ENCODE data around the gene USP40. TPM values are rescaled to one million over a fixed set of nuclear protein-coding genes. Genes with fewer than 3 reads are reported as not detected.

USP40 gene
- total and polyA plus RNA-seq, 4 donors: 29.4 to 40.2 (median 32.2) TPM

DNA sequence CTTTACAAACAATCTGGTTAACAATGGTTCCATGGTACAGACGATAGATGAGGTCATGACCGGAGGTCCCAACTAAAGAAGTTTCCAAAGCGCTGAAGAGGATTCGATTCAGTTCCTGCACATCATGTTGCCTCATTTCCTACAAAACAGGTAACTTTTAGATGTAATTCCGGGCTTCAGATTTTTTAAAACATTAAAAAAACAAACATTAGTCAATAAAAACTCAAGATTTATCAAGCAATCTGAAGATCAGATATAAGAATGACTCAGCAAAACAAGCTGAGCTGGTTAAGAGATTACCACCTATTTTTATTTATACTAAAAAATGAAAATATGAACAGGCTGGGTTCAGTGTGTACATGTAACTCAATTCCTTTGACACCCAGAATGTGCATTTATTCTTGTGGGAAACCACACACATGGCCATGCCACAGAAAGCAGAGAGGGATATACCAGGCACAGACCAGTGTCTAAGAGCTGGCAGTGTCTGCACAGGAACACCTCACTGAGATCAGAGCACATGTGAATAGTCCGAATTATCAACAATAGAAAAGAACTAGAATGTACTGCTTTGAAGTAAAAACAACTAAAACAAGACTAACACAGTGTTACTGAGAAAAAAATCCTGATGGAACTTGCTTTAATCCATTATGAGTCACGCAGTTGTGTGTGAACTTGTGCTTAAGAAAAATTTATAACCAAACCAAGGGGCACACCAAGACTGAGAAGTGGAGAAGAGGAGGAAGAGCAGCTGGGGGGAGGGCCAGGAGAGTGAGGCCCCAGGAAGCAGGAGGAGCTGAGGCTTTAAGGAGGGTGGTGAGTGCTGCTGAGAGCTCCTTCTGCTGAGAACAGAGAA is 9.5 kb downstream of the USP40 start:
- WGBS (ENCODE audit: insufficient coverage): 100% methylated on average over 3 of the region's 7 CpGs
- Histone ChIP-seq H3K27ac (ENCODE audit: low read depth, low read length) (no peak overlapping the region), H3K36me3 (ENCODE audit: control insufficient read depth, insufficient read depth, low read length) (peaks cover 13% of the 10 kb centered on the region), H3K27me3 (ENCODE audit: control insufficient read depth, insufficient read depth, low read length) (no peaks in the 10 kb centered on the region), H3K4me1 (ENCODE audit: control insufficient read depth, insufficient read depth, low read length) (no peaks in the 10 kb centered on the region), H3K9me3 (ENCODE audit: control insufficient read depth, insufficient read depth, low read length) (no peaks in the 10 kb centered on the region), H3K4me3 (ENCODE audit: low read depth, low read length) (no peak overlapping the region)
- DNase-seq (ENCODE audit: low read depth in 4 of 6, low spot score in 6 of 6): no peak

DNA sequence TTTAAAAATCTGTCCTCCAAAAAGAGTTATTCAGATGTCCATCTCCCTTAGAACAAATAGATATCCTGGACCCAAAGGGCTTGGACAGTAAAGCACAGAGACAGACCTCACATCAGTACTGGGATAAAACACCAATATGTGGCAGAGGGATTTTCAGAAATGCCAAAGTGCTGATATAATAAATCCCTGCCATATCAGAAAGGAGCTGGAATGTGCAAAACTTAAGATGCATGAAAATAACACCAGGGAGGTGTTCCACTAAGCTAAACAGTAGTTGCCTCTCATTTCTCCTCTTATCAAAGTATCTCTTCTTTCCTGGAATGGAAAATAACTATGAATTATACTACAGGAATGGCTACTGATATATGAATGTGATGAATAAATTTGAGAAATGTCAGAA is 13.2 kb downstream of the USP40 start:
- no peaks in the 10 kb centered on the region for H3K4me1 ChIP-seq (ENCODE audit: control insufficient read depth, insufficient read depth, low read length)
- H3K4me3 ChIP-seq (ENCODE audit: low read depth, low read length): no peak overlapping the region
- no peak for DNase-seq (ENCODE audit: low read depth in 4 of 6, low spot score in 6 of 6)
- H3K27ac ChIP-seq (ENCODE audit: low read depth, low read length): no peak overlapping the region
- H3K27me3 ChIP-seq (ENCODE audit: control insufficient read depth, insufficient read depth, low read length): no peaks in the 10 kb centered on the region
- H3K9me3 ChIP-seq (ENCODE audit: control insufficient read depth, insufficient read depth, low read length): no peaks in the 10 kb centered on the region
- peaks cover 13% of the 10 kb centered on the region for H3K36me3 ChIP-seq (ENCODE audit: control insufficient read depth, insufficient read depth, low read length)

GRCh38 chr2:233551491-233551890 is 15.1 kb downstream of the USP40 start:
- no peaks in the 10 kb centered on the region for H3K9me3 ChIP-seq (ENCODE audit: control insufficient read depth, insufficient read depth, low read length)
- no peak overlapping the region for H3K27ac ChIP-seq (ENCODE audit: low read depth, low read length)
- H3K4me1 ChIP-seq (ENCODE audit: control insufficient read depth, insufficient read depth, low read length): no peaks in the 10 kb centered on the region
- peaks cover 6% of the 10 kb centered on the region for H3K36me3 ChIP-seq (ENCODE audit: control insufficient read depth, insufficient read depth, low read length)
- H3K4me3 ChIP-seq (ENCODE audit: low read depth, low read length): no peak overlapping the region
- no CpG with 5 or more reads among the region's 4 CpGs for WGBS (ENCODE audit: insufficient coverage)
- no peak for DNase-seq (ENCODE audit: low read depth in 4 of 6, low spot score in 6 of 6)
- H3K27me3 ChIP-seq (ENCODE audit: control insufficient read depth, insufficient read depth, low read length): no peaks in the 10 kb centered on the region

GRCh38 chr2:233546774-233547173 is 19.8 kb downstream of the USP40 start:
- Histone ChIP-seq H3K4me3 (ENCODE audit: low read depth, low read length) (no peak overlapping the region), H3K27me3 (ENCODE audit: control insufficient read depth, insufficient read depth, low read length) (no peaks in the 10 kb centered on the region), H3K36me3 (ENCODE audit: control insufficient read depth, insufficient read depth, low read length) (peaks cover 4% of the 10 kb centered on the region), H3K9me3 (ENCODE audit: control insufficient read depth, insufficient read depth, low read length) (no peaks in the 10 kb centered on the region), H3K4me1 (ENCODE audit: control insufficient read depth, insufficient read depth, low read length) (no peaks in the 10 kb centered on the region), H3K27ac (ENCODE audit: low read depth, low read length) (no peak overlapping the region)
- peak in 2 of 6 donors; percentile 17 to 92 for DNase-seq (ENCODE audit: low read depth in 4 of 6, low spot score in 6 of 6)
- WGBS (ENCODE audit: insufficient coverage): 93% methylated on average over 4 of the region's 4 CpGs

DNA sequence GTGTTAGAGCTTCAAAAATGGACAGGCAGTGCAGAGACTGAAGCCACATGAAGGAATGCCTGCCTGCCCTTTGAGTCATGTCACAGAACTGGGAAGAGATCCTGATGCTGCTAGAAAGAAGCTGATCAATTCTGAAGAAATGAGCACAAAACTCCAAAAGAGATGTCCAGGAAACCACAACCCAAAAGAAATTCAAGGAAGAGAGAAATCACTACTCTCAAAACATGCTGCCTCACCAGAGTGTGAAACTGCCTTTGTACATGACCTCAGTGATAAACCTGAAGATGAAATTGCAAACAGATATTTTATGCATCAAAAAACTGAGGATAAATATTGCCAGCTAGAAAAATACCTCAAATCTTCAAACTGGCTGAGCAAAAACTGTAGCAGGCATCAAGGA is 20.5 kb downstream of the USP40 start:
- no peaks in the 10 kb centered on the region for H3K4me1 ChIP-seq (ENCODE audit: control insufficient read depth, insufficient read depth, low read length)
- H3K27ac ChIP-seq (ENCODE audit: low read depth, low read length): no peak overlapping the region
- DNase-seq (ENCODE audit: low read depth in 4 of 6, low spot score in 6 of 6): no peak
- H3K27me3 ChIP-seq (ENCODE audit: control insufficient read depth, insufficient read depth, low read length): no peaks in the 10 kb centered on the region
- no peaks in the 10 kb centered on the region for H3K9me3 ChIP-seq (ENCODE audit: control insufficient read depth, insufficient read depth, low read length)
- H3K4me3 ChIP-seq (ENCODE audit: low read depth, low read length): no peak overlapping the region
- peaks cover 4% of the 10 kb centered on the region for H3K36me3 ChIP-seq (ENCODE audit: control insufficient read depth, insufficient read depth, low read length)

DNA sequence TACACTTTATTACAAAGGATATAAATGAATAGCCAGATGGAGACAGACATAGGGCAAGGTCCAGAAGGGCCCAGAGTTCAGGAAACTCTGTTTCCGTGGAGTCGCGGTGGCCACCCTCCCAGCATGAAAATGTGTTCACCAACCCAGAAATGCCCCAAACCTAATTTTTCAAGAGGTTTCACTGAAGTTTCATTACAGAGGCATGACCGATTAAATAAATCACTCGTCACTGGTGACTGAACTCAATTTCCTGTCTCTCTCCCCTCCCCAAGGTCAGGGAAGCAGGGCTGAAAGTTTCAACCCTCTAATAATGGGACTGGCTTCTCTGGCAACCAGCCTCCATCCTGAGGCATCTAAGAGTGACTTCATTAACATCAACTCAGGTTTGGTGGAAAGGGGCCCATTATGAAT is 22.4 kb downstream of the USP40 start:
- peaks cover 6% of the 10 kb centered on the region for H3K36me3 ChIP-seq (ENCODE audit: control insufficient read depth, insufficient read depth, low read length)
- WGBS (ENCODE audit: insufficient coverage): 92% methylated on average over 5 of the region's 5 CpGs

DNA sequence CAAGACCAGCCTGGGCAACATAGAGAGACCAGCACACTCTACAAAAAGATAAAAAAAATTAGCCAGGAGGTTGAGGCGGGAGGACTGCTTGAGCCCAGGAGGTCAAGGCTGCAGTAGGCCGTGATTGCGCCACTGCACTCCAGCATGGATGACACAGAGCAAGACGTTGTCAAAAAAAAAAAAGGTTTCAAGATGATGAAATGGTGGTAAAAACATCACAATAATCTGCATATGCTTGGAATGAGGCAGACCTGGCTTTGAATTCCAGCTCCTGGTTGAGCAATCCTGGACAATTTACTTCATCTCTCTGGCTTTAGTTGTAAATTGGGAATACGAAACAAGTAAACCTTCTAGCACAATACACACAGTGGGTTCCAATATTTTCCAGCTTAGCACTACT is 24.1 kb downstream of the USP40 start:
- no peak for DNase-seq (ENCODE audit: low read depth in 4 of 6, low spot score in 6 of 6)
- Histone ChIP-seq H3K36me3 (ENCODE audit: control insufficient read depth, insufficient read depth, low read length) (peaks cover 6% of the 10 kb centered on the region), H3K27ac (ENCODE audit: low read depth, low read length) (no peak overlapping the region), H3K4me1 (ENCODE audit: control insufficient read depth, insufficient read depth, low read length) (no peaks in the 10 kb centered on the region), H3K9me3 (ENCODE audit: control insufficient read depth, insufficient read depth, low read length) (no peaks in the 10 kb centered on the region), H3K4me3 (ENCODE audit: low read depth, low read length) (no peak overlapping the region), H3K27me3 (ENCODE audit: control insufficient read depth, insufficient read depth, low read length) (no peaks in the 10 kb centered on the region)
- no CpG with 5 or more reads among the region's 5 CpGs for WGBS (ENCODE audit: insufficient coverage)

More for the DNA sequence above, 22.4 kb downstream of the USP40 start:
- Histone ChIP-seq H3K4me3 (ENCODE audit: low read depth, low read length) (no peak overlapping the region), H3K27ac (ENCODE audit: low read depth, low read length) (no peak overlapping the region), H3K9me3 (ENCODE audit: control insufficient read depth, insufficient read depth, low read length) (no peaks in the 10 kb centered on the region), H3K27me3 (ENCODE audit: control insufficient read depth, insufficient read depth, low read length) (no peaks in the 10 kb centered on the region), H3K4me1 (ENCODE audit: control insufficient read depth, insufficient read depth, low read length) (no peaks in the 10 kb centered on the region)
- DNase-seq (ENCODE audit: low read depth in 4 of 6, low spot score in 6 of 6): no peak

- Histone ChIP-seq H3K36me3 (ENCODE audit: control insufficient read depth, insufficient read depth, low read length) (peaks cover 6% of the 10 kb centered on the region), H3K27ac (ENCODE audit: low read depth, low read length) (no peak overlapping the region), H3K27me3 (ENCODE audit: control insufficient read depth, insufficient read depth, low read length) (no peaks in the 10 kb centered on the region), H3K4me1 (ENCODE audit: control insufficient read depth, insufficient read depth, low read length) (no peaks in the 10 kb centered on the region), H3K4me3 (ENCODE audit: low read depth, low read length) (no peak overlapping the region), H3K9me3 (ENCODE audit: control insufficient read depth, insufficient read depth, low read length) (no peaks in the 10 kb centered on the region)
- DNase-seq (ENCODE audit: low read depth in 4 of 6, low spot score in 6 of 6): no peak
- WGBS (ENCODE audit: insufficient coverage): 84% methylated on average over 2 of the region's 5 CpGs
Measured at GRCh38 chr2:233538741-233539140, 27.8 kb downstream of the USP40 start.

GRCh38 chr2:233535271-233535670 is 31.3 kb downstream of the USP40 start:
- no peaks in the 10 kb centered on the region for H3K9me3 ChIP-seq (ENCODE audit: control insufficient read depth, insufficient read depth, low read length)
- no peak for DNase-seq (ENCODE audit: low read depth in 4 of 6, low spot score in 6 of 6)
- H3K4me3 ChIP-seq (ENCODE audit: low read depth, low read length): no peak overlapping the region
- H3K27ac ChIP-seq (ENCODE audit: low read depth, low read length): no peak overlapping the region
- H3K27me3 ChIP-seq (ENCODE audit: control insufficient read depth, insufficient read depth, low read length): no peaks in the 10 kb centered on the region
- H3K4me1 ChIP-seq (ENCODE audit: control insufficient read depth, insufficient read depth, low read length): no peaks in the 10 kb centered on the region
- H3K36me3 ChIP-seq (ENCODE audit: control insufficient read depth, insufficient read depth, low read length): peaks cover 2% of the 10 kb centered on the region

DNA sequence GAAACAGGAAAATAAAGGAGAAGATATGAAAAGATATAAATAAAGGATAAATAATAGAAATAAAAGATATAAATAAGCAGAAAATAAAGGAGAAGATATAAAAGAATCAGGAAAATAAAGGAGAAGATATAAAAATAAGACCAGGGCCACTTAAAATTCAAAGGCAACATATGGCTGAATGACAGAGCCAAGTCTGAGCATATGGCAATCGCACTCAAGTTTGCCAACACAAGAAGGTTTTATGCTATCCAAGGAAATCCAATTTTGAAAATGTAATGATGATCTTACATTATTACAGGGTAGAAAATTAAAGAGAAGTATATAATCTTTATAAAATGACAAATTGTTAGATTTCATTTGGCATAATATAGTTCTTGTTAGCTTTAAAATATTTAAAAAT is 33.6 kb downstream of the USP40 start:
- no peak overlapping the region for H3K4me3 ChIP-seq (ENCODE audit: low read depth, low read length)
- H3K4me1 ChIP-seq (ENCODE audit: control insufficient read depth, insufficient read depth, low read length): no peaks in the 10 kb centered on the region
- H3K27me3 ChIP-seq (ENCODE audit: control insufficient read depth, insufficient read depth, low read length): no peaks in the 10 kb centered on the region
- no peak overlapping the region for H3K27ac ChIP-seq (ENCODE audit: low read depth, low read length)
- no peaks in the 10 kb centered on the region for H3K9me3 ChIP-seq (ENCODE audit: control insufficient read depth, insufficient read depth, low read length)
- WGBS (ENCODE audit: insufficient coverage): no CpG with 5 or more reads among the region's 1 CpG
- no peaks in the 10 kb centered on the region for H3K36me3 ChIP-seq (ENCODE audit: control insufficient read depth, insufficient read depth, low read length)
- DNase-seq (ENCODE audit: low read depth in 4 of 6, low spot score in 6 of 6): peak in 2 of 6 donors; percentile 24 to 90

Measured in spinal cord (tissue), 10 donors.